Measurements from ENCODE around the gene MYL6B.
"Not testable (repeated sequence)": the region's sequence is repeated elsewhere in the genome, so short reads cannot be mapped to it uniquely, and the experiment has no call there.

Gene MYL6B

DNA sequence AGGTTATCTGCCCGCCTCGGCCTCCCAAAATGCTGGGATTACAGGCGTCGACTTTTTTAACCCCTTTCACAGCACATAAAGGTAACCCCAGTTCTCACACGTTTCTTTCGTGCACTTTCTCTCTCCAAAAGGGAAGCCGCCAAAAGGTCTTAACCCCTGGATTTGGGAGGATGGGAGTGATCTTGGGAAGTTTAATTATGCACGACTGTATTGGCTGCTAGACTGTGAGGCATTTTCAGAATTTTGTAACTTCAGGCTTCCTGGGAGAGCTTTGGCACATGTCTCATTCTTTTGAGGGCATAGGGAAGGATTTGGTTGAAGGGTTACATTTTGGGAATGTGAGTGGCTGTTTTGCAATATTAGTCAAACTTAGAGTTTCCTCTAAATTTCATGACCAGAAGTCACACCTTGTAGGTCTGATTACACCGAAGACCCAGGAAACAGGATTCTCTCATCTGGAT lies 38.3 kb downstream of the MYL6B start:
- no peak overlapping the region for H3K4me3 ChIP-seq (ENCODE audit: low read length)
- DNase-seq (ENCODE audit: low read depth): peak; percentile 50
- TF ChIP-seq CTCF (conservative IDR thresholded peaks at IDR 0.05; ENCODE audit: low read length): no peak

GRCh38 chr12:56192582-56192981 lies 40.2 kb downstream of the MYL6B start:
- no peak overlapping the region for H3K4me3 ChIP-seq (ENCODE audit: low read length)
- TF ChIP-seq CTCF (conservative IDR thresholded peaks at IDR 0.05; ENCODE audit: low read length): no peak
- DNase-seq (ENCODE audit: low read depth): no peak

DNA sequence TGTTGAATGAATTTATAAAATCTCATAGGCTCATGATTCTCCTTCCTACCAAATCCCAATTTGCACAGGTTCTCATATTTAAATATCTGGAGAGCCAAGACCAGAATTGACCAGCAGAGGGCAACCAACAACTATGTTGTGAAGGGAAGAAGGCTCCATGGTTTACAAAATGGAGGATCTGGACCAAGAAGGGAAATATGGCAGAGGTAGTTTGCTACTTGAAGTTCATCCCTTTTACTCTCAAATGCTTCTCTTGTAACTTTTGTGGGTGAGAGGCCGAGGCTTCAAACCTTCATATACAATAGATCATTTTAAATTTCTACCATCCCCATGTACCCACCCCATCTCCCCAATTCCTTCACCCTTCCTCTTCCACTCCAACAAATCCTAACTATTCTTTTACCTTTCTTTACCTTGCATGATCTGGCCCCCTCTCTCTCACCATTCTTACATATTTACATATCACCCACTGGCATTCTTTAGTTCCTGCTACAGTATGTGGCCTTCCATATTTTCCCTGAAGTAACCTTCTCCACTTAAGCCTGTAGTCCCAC lies 40.7 kb downstream of the MYL6B start:
- no peak overlapping the region for H3K4me3 ChIP-seq (ENCODE audit: low read length)
- DNase-seq (ENCODE audit: low read depth): peak; percentile 85

DNA sequence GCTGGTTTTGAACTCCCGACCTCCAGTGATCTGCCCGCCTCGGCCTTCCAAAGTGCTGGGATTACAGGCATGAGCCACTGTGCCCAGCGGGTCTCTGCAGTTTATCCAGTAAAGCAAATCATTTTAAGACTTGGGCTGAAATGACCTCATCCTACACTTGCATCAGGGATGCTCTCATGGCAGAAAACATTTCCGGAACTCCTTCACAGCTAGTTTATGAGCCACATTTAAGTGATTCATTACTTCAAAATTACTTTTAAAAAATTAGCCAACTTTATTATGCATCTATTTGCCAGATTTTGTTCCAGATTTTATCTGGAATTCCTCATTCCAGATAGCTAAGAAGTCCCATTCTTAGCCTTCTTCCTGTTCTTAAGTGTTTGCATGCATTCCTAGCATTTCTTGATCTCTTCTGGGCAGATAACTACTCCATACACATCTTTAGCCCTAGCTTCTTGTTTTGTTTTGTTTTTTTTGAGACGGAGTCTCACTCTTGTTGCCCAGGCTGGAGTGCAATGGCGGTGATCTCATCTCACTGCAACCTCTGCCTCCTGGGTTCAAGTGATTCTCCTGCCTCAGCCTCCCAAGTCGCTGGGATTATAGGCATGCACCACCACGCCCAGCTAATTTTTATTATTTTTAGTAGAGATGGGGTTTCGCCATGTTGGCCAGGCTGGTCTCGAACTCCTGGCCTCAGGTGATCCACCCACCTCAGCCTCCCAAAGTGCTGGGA lies 44.6 kb downstream of the MYL6B start:
- H3K4me3 ChIP-seq (ENCODE audit: low read length): not testable (repeated sequence)
- peak; percentile 98 for DNase-seq (ENCODE audit: low read depth)

More for the DNA sequence above, 40.7 kb downstream of the MYL6B start:
- peak; percentile 84 for TF ChIP-seq CTCF (conservative IDR thresholded peaks at IDR 0.05; ENCODE audit: low read length)

DNA sequence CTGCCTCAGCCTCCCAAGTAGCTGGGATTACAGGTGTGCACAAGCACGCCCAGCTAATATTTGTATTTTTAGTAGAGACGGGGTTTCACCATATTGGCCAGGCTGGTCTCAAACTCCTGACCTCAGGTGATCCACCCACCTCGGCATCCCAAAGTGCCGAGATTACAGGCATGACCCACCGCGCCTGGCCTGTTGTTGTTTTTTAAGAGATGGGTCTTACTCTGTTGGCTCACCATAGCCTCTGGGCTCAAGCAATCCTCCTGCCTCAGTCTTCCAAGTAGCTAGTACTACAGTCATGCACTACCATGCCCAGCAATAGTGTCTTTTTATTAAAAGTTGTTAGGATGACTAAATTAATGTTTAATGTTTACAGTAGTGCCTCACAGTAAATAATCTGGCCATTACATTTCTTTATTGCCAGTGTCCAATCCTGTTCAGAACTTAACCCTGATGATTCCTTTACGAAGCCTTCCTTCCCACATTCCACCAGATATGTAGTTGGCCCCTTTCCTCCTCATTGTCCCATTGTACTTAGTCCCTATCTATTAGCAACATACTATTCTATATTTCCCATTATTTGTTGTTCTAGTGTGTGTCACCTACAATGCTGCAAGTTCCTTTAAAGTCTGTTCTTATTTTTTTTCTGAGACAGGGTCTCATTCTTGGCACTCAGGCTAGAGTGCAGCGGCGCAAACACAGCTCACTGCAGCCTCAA lies 45.7 kb downstream of the MYL6B start:
- no peak for TF ChIP-seq CTCF (conservative IDR thresholded peaks at IDR 0.05; ENCODE audit: low read length)
- DNase-seq (ENCODE audit: low read depth): no peak
- H3K4me3 ChIP-seq (ENCODE audit: low read length): no peak overlapping the region

DNA sequence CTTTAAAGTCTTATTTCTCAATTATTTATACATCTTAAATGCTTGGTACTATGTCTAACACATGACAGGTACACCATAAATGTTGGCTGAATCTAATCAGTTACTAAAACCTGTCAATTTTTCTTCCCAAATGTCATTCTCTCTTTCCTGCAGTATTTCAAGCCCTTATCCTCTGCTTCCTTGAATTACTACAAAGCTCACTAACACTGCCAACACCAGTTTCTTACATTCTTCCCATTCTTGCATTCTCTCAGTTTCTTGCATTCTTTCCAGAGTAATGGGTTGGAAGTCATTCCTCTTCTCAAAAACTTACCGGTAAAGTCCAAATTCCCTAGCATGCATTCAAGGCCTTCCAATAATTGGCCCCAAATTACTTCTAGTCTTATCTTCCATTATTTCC lies 46.4 kb downstream of the MYL6B start:
- DNase-seq (ENCODE audit: low read depth): peak; percentile 55
- no peak for TF ChIP-seq CTCF (conservative IDR thresholded peaks at IDR 0.05; ENCODE audit: low read length)
- no peak overlapping the region for H3K4me3 ChIP-seq (ENCODE audit: low read length)

DNA sequence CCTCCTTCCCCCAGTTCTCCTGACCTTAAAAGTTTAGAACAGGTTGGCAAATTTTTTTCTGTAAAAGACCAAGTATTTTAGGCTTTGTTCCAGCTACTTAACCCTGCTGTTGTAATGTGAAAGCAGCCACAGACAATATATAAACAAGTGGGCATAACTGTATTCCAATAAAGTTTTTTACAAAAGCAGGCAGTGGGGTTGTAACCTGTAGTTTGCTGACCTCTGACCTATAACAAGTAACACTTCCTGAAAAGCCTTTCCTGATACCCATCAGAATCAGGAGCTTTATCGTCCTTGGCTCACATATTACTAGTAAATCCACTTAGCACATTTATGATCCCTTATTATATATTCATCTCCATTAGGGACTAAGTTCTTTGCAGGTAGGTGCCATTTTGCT lies 50.0 kb downstream of the MYL6B start:
- TF ChIP-seq CTCF (conservative IDR thresholded peaks at IDR 0.05; ENCODE audit: low read length): no peak
- H3K4me3 ChIP-seq (ENCODE audit: low read length): no peak overlapping the region
- no peak for DNase-seq (ENCODE audit: low read depth)
